Prostate gland (tissue), 2 donors: Measurements from ENCODE around the gene TREX2.

ENCODE experiments used
- CTCF ChIP-seq, 4 experiments: fragments of 200-600 bp in 2 of 4; fragments of 450-650 bp in 2 of 4; sonication (generic) in 2 of 4; IDR thresholded peaks; 1 replicate in 3 of 4; 2 replicates in 1 of 4; pipeline ENCODE4 v1.5.1; 2016 to 2019; ENCODE audit warnings: antibody characterized with exemption in 4 of 4, mild to moderate bottlenecking in 2 of 4, moderate library complexity in 2 of 4
- POLR2AphosphoS5 ChIP-seq: sonication (generic); formaldehyde crosslinking; IDR thresholded peaks from one replicate; pipeline ENCODE4 v1.6.1; 2017; ENCODE audit warnings: antibody characterized with exemption

GRCh38 chrX:153456704-153457103, 10.8 kb upstream of the TREX2 start:
- TF ChIP-seq CTCF (IDR thresholded peaks at IDR 0.05) (no peak), POLR2AphosphoS5 (no peak)
